Stomach (tissue), 4 donors: ENCODE results near the gene CRTC3.

Experiments
- EP300 ChIP-seq: sonication (generic); formaldehyde crosslinking; IDR thresholded peaks from one replicate; pipeline ENCODE4 v1.6.1; 2017; ENCODE audit warnings: antibody characterized with exemption
- POLR2A ChIP-seq, 4 donors: fragments of 450-650 bp; IDR thresholded peaks; one replicate each; pipeline ENCODE4 v1.6.1; 2016; ENCODE audit warnings: antibody characterized with exemption in 4 of 4, control low read depth in 2 of 4, mild to moderate bottlenecking in 1 of 4, moderate library complexity in 1 of 4

- no peak for TF ChIP-seq EP300
- no peak for TF ChIP-seq POLR2A (IDR thresholded peaks at IDR 0.05)
These were observed 160.9 kb downstream of the CRTC3 start for GRCh38 chr15:90690585-90690984.
